ENCODE results near the gene TCEANC2.

The TCEANC2 gene

DNA sequence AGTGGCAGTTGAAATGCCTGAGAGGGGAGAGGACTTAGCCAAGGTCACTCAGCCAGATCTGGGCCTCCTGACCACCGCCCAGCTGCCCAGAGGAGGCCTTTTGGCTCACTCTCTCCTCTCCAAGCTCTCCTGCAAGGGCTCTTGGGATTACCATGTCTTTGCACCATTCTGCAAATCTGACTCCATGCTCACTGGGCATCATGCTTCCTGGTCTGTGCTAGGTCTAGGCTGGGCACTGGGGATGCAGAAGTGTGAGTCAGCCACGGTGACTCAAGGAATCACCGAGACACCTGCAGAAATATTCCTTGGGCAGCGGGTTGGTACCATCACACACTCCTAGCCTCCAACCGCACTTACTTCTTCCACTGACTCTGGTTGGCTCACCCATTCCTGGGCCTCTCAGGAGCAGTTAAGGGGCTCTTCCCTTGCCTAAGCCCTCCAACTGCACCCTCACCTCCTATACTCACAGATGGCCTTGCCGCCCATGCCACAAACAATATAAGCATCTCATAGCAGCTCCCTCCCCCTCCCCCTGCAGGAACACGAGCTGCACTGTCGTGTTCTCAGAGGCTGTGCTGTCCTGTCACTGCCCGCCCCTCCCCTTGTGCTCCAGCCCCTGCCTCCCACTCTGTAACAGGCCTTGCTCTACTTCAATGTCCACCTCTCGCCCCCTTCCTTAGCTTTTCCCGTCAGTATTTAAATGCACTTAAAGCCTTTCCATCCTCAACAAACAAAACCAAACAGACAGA lies 64.6 kb downstream of the TCEANC2 start:
- no peak for DNase-seq

DNA sequence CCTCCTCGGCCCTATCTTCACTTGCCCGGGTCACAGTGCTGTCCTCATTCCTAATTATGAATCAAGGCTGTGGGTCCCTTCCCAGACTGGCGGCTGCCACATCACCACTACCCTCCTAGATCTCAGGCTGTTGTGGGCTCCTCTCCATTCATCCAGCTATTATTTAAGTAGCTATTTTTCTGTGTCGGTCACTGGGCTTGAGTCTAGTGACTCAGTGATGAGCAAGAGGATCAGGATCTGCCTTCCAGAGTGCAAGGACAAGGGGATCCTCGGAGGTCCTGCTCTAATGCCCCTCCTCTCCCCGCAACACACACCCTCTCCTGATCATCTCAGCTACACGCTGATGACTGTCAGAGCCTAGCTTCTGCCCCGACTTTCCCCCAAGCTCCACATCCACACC lies 65.3 kb downstream of the TCEANC2 start:
- DNase-seq, result no peak

DNA sequence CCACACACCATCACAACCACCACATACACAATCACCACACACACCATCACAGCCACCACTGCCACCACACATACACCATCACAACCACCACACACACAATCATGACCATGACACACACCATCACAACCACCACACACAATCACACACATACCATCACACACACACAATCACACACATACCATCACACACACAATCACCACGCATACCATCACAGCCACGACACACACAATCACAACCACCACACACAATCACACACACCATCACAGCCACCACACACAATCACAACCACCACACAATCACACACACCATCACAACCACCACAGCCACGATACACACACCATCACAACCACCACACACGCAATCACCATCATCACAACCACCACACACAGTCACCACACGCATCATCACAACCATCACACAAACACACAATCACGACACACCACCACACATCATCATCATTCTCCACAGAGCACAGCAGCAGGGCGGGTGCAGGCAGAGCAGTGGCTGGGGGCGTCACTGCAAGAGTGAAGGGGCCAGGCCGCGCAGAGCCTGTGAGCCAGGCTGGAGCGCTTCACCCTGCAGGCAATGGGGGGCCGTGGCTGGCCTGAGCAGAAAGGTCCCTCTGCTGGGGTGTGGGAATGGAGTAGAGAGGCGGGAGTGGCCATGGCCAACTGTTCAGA lies 66.8 kb downstream of the TCEANC2 start:
- no peak for DNase-seq

DNA sequence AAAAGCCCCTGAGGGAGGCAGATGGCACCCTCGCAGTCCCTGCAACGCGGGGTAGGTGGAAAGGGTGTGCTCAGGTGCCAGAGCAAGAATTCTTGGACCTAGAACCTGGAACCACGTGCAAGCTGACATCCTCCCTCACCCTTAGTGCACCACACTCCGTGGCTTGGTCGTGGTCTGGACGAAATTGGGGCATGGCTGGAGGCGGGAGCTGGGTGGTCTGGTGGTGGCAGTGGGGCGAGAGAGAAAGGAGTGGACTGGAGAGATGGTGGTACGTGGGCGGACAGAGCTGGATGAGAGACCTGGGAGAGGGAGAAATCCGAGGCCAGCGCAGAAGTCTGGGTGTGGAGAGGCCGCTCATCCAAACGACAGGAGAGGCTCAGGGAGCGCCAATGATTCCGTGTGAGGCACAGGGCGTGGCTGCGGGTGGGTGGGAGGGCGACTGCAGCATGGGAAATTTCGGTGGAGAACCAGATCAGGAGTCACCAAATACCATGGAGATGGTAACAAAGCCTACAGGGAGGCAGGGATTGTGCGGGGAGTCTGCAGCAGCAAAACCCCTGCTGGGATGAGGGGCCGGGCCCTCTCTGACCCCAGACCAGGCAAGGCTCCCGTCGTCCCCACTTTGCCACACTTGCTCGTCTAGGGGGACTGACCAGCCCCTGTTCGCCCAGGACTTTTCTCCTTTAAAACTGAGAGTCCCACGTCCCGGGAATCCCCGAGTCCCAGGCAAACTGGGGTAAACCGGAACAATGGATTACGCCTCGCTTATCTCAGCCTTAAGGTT lies 67.5 kb downstream of the TCEANC2 start:
- no peak for DNase-seq

DNA sequence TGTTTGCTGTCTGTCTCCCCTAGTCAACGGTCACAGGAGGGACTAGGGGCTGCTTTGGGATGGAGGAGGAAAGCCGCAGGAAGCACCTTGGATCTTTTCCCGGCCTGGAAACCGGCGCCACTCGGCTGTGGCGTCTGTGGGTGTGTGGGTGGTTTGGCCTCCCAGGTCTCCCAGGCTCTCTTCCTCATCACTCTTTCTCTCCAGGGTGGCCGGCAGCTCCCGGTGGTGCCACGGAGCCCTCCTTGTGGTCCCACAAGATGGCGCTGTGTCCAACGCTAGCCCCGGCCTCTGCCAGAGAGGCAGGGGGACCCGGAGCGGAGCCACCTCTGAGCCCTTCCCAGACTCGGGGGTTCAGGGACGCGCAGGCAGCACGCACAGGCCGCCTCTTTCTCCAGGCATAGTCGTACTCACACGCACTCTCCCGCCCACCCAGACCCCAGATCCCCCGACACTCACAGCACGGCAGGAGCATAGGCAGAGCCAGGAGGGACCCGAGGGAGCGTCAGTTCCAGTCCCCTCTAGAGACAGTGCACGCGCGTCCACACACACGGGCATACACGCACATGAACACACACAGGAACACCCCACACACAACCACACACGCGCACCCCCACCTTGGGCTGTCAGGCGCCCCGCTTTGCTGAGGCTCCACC lies 68.2 kb downstream of the TCEANC2 start:
- no peak for DNase-seq

DNA sequence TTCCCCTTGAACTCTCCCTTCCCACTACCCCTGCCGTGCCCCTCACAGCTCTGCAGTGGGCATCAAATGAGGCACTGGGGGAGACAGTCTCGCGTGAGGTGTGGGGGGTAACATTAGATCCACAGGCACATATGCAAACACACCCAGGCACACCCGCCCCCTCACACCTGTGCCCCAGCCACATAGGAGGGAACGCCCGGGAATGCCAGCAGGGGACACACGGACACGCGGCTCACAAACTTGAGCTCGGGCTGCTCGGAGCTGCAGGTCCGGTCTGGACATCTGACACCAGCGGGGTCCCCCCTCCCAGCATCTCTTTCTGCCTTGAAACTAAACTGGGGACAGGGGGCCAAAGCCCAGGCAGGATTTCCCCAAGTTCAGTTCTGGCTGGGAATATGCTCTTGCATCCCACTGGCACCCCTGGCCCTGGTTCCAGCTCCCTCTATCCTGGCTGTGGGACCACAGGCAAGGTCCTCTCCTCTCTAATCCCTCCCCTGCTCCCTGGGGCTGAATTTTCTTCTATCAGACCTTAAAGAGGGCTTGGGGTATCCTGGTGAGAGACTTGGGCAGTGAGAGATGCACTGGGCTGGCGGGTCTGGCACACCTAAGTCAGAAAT lies 68.8 kb downstream of the TCEANC2 start:
- DNase-seq, result no peak

DNA sequence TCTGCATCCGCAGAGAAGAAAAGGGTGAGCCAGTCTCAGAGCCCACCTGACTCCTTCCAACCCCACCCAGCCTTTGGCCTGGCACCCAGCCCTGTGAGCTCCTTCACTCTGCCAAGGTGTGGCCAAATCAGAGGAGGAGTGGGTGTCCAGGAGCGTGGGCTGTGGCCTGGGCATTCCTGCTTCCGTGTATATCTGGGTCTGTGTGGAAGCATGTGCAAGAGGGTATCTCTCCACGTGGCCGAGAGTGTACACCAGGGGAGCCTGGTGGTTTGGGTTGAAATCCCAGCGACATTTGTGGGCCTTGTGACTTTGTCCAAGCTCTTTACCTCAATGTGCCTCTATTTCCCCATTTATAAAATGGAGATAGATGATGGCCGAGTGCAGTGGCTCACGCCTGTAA lies 69.6 kb downstream of the TCEANC2 start:
- DNase-seq, result no peak

DNA sequence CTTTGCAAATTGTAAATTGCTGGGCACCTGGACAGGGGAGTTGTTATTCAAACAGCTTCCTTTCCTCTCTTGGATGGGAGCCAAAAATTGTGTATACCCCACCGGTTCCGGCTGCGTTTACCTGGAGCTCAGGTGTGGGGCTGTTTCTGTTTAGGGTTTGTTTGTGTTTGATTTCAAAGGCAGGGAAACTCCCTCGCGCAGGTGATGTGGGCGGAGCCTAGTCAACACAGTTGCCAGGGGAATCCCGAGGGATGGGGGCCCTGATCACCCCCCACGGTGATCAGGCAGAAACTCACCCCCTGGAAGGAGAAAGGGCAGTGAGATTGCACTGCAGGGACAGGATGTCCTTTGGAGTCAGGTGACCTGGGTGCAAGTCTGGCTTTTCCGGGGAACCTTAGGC lies 71.1 kb downstream of the TCEANC2 start:
- DNase-seq, result no peak

DNA sequence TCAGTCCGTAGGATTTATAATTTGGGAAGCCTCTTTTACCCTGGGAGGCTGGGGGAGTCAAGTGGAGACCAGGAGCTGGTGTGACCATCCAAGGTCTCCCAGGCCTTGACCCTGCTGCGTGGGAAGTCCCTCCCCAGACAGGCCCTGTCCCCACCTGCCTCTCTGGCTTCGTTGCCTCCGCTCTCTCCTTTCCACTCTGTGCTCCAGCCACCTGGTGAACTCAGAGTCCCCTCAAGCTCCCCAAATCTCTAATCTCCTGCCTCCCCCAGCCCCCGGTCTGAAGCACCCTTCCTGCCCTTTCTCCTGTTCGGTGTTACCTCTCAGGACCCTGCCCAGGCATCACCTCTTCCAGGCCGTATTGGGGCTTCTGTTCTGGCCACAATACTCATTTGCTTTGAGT lies 71.5 kb downstream of the TCEANC2 start:
- DNase-seq, result no peak

DNA sequence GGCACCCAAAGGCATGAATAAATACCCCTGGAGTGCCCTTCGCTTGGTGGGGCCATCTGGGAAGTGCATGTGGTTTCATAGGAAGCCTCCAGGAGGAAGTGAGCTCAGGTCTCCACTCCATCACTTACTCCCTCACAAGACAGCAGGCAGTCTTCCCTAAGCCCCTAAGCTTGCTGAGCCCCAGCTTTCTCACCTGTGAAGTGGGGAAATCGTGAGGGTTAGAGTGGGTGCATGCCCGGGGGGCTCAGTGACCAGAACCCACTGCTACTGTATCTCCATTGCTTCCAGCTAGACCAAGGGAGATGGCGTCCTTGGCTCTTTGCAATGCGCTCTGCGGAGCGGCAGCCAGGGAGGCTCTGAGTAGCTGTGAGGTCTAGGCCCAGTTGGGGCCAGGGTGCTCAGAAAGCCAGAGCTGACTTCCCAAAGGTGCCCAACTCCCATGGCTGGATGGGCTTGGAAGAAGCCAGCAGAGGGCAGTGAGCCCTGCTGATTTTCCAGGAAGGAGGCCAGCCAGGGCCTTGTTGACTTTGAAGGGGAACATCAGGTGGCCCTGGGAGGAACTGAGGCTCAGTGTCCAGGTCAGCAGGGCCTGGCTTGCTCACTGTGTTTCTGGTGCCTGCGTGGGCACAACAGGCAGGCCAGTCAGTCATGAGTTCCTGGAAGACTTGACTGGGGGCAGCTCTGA lies 72.1 kb downstream of the TCEANC2 start:
- DNase-seq, result no peak

DNA sequence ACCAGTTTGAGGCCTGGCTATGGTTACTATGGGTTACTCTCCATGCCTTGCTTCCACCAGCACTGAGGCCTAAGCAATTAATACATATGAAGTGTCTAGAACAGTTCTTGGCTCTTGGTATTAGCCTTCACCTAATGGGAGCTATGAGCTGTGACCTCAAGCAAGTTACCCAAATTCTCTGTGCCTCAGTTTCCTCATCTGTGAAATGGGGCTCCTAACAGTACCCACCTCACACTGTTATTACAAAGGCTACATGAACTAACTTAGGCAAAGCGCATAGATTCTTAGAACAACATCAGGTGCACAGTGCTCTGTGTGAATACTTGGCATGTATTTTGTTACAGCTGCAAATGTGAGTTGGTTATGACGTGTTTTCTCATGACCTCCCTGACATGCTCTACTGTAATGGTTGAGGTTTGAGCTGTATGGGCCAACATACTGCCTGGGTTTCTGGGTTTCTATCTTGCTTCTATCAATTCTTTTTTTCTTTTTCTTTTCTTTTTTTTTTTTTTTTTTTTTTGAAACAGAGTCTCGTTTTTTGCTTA lies 72.9 kb downstream of the TCEANC2 start:
- DNase-seq, result no peak

DNA sequence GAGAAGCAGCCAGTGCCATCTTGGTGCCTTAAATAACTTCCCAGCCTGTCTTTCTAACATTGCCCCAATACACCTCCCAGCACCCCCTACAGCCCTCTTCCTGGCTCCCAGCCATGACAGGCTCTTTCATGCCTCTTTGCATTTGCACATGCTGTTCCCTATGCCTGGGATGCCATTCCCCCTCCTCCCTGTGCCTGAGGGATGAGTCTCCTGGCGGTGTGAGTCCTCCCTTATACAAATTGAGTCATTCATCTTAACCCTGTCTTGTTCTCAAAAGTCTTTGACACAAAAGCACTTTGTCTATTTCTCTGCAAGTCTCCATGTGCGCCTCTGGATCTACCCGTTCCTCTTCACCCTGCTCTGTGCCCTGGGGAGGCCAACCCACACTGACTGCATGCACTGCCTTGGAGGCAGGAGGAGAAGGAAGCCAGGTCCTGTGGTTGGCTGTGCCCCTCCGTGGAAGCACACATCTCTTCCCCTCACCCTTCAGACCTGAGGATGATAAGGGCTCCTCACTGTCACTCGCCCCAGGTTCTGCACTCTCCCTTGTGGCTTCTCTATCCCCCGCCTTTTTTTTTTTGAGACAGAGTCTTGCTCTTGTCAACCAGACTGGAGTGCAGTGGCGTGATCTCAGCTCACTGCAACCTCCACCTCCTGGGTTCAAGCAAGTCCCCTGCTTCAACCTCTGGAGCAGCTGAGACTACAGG lies 74.3 kb downstream of the TCEANC2 start:
- no peak for DNase-seq

DNA sequence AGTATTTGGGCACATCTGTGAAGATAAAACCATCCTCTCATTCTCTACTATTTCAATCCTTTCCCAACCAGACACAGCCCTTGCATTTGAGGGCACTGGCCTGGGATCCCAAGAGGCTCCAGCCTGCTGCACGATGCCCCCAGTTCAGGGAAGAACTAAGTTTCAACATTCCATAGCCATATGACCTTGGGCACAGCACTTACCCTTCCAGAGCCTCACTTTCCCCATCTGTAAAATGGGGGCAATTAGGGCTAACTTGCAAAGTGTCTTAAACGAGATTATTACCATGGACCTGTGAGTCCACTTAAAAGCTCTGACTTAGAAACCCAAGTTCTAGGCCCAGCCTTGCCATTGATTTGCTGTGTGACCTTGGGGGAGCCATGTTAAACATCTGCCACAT lies 76.5 kb downstream of the TCEANC2 start:
- no peak for DNase-seq

DNA sequence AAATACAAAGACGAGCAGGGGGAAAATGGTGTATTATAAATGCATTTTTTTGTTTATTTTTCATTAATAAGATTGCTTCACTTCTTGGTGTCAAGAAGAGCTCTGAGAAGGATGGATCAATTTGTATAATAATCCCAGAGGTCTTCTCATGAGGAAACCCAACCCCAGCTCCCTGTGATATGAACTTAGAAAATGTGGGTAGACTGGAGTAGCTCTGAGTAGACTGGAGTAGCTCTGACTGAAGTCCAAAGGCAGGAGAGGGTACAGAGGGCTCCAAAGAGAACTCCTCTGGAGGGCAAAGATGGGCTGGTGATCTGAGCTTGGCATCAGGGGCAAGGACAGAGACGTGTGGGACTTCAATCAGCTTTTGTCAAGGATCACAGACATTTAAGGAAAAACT lies 78.0 kb downstream of the TCEANC2 start:
- no peak for DNase-seq

DNA sequence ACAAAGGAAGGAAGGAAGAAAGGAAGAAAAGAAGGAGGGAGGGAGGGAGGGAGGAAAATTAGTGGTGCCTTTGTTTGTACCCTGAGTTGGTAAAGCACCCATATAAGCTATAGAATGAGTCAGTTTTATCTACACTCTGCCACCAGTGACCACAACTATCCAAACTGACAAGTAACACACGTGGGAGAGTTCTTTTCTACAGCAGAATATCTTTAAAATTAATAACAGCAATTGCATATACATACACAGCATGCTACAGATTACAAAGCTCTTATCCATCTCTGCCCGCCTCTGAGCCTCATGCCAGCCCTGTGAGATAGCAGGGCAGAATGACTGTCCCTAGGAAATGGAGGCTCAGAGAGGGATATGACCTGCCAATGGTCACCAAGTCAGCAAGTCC lies 79.1 kb downstream of the TCEANC2 start:
- no peak for DNase-seq

DNA sequence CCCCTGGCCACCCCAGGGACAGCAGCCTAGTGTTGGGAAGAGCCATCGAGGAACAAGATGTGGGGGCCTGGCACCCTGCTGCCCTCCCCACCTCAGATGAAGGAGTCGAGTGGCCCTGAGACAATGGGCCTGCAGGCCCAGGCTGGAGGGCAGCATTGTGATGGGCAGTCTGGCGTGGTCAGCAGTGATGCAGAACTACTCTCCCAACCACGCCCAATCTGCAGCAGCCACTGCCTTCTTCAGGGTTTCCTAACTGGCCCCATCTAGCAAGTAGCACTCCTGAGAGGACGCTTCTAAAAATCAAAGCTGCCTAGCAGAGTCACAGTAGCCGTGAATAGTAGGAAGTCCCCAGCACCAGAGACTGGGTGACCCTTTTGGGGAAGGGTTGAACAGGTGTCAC lies 80.9 kb downstream of the TCEANC2 start:
- no peak for DNase-seq

DNA sequence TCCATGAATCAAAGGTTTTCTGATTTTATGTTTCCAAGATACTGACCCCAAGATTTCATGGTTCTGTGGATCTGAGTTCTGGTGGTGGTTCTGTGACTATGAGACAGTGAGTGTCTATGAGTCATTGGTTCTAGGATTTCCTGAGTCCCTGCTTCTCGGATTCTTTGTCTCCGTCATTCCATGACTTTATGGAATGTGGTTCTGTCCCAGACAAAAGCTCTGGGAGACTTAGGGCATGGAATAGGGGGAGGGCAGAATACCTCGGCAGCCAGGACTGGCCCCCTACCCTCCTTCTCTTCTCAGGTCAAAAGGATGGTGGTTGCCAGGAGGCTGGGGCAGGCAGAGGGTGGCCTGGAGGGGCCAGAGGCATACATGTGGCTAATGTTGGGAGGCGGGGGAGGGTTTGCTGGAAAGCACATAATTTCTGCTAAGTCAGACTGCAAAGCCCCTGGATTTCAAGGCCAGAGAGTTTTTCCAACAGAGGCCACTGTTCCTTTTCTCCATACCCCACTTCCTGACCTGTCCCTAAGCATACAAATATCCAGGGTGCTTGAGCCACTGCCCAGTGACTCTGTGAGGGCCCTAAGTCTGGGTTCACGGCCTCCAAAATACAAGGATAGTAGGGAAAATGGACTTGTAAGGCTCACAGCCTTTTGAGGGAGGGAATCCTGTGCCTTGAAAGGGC lies 82.2 kb downstream of the TCEANC2 start:
- no peak for DNase-seq

DNA sequence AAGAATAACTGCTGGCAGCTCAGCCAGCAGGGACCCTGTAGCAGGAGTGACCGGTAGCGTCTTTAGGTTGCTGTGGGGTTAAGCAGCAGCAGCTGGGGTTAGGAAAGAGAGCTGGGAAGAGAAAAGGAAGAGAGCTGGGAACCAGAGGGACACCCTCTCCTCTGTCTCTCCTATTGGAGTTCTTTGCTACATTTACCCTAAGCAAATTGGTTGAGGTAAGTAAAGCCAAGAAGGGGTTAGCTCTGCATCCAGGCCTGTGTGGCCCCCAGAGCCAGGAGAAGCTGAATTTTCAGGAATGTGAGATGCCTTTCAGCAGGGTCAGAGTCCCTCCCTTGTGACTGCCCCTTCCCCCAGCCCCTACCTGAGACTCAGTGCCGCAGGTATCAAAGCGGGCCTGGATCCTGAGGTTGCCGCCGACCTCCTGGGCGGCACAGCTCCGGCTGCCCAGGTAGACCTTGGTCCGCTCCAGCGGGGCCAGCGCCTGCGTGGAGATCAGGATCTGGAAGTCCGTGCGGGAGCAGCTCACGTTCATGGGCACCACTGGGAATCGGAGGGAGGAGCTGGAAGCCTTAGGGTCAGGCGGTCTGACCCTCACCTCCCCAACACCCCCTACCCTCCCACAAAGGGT lies 83.0 kb downstream of the TCEANC2 start:
- no peak for DNase-seq

DNA sequence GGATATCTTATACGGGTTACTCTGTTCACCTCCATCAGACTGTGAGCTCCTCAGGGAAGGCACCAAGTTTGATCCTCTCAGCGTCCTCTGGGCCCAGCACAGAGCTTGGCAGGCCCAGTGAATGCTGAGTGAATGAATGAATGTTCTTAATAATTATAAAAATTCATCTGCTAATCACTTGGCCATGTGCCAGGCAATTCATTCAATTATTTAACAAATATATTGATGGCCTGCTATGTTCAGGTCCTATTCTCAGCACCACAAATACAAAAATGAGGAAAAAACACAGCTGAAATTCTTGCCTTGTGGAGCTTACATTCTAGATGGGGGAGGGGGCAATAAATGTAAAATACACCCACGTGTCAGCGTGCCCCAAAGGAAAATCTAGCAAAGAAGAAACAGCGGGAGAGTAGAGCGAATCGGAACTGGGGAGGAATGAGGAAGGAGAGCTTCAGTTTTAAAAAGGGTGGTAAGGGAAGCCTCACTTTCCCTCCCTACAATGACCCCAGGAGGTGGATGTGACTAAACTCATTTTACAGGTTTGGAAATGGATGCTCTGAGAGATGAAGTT lies 83.6 kb downstream of the TCEANC2 start:
- no peak for DNase-seq

DNA sequence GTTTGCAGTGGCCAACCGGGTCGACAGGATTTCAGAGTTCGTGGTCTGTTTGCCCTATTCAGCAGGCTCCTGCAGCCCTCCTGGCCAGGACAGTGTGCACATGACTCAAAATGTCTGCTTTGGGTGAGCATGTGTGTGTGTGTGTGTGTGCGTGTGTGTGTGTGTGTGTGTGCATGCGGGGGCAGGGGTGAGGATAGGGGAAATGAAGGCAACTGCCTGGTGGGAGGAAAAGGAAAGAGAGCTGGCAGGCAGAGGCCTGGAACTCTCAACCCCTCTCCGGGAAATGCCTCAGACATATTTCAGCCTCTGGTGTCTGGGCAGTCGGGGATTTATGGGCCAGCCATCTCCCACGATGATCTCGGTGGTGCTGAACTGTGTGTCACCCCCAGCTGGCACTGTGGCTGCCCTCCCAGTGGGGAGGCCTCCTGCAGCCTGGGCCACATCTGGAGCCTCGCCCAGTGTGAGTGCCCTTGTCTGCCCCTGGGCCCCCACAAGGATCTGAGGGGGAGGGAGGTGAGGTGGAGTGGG lies 84.2 kb downstream of the TCEANC2 start:
- no peak for DNase-seq
